Vagina (tissue), 2 donors: ENCODE measurements around the gene C16orf92.

Experiments
- POLR2A ChIP-seq, 2 donors: fragments of 450-650 bp; IDR thresholded peaks; one replicate each; pipeline ENCODE4 v1.6.1; 2017; ENCODE audit warnings: antibody characterized with exemption in 2 of 2, mild to moderate bottlenecking in 2 of 2, moderate library complexity in 2 of 2
- POLR2AphosphoS5 ChIP-seq, 2 donors: sonication (generic); formaldehyde crosslinking; IDR thresholded peaks; one replicate each; pipeline ENCODE4 v1.9.0; 2017; ENCODE audit warnings: antibody characterized with exemption in 2 of 2, mild to moderate bottlenecking in 2 of 2, low read depth in 1 of 2; ENCODE audit not compliant: insufficient read depth in 1 of 2
- TF ChIP-seq, protein P1 (sequence below), 3 experiments: fragments of 450-650 bp in 2 of 3; fragments of 200-600 bp in 1 of 3; sonication (generic) in 1 of 3; IDR thresholded peaks; one replicate each; pipeline ENCODE4 v1.5.1; 2017 to 2019; ENCODE audit warnings: antibody characterized with exemption in 3 of 3, mild to moderate bottlenecking in 2 of 3, moderate library complexity in 2 of 3

GRCh38 chr16:30033270-30033669 lies 10.3 kb downstream of the C16orf92 start:
- no peak for TF ChIP-seq POLR2A (IDR thresholded peaks at IDR 0.05)
- TF ChIP-seq, protein P1, sequence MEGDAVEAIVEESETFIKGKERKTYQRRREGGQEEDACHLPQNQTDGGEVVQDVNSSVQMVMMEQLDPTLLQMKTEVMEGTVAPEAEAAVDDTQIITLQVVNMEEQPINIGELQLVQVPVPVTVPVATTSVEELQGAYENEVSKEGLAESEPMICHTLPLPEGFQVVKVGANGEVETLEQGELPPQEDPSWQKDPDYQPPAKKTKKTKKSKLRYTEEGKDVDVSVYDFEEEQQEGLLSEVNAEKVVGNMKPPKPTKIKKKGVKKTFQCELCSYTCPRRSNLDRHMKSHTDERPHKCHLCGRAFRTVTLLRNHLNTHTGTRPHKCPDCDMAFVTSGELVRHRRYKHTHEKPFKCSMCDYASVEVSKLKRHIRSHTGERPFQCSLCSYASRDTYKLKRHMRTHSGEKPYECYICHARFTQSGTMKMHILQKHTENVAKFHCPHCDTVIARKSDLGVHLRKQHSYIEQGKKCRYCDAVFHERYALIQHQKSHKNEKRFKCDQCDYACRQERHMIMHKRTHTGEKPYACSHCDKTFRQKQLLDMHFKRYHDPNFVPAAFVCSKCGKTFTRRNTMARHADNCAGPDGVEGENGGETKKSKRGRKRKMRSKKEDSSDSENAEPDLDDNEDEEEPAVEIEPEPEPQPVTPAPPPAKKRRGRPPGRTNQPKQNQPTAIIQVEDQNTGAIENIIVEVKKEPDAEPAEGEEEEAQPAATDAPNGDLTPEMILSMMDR (IDR thresholded peaks at IDR 0.05) = no peak
- no peak for TF ChIP-seq POLR2AphosphoS5 (IDR thresholded peaks at IDR 0.05; ENCODE audit: insufficient read depth in 1 of 2, low read depth in 1 of 2)
